GM12865 (cell line): Measurements from ENCODE around the gene KRT17.
"Not testable (repeated sequence)": the region's sequence is repeated elsewhere in the genome, so short reads cannot be mapped to it uniquely, and the experiment has no call there.

Source experiments
- DNase-seq: peaks from one replicate; pipeline ENCODE4 v3.0.0; 2010; ENCODE audit warnings: low read depth
- H3K4me3 ChIP-seq: 2 replicates; pipeline ENCODE4 v1.5.1; 2011; ENCODE audit warnings: mild to moderate bottlenecking, low read depth, low read length, control low read depth
- CTCF ChIP-seq: IDR thresholded peaks from 2 replicates; pipeline ENCODE4 v1.5.1; 2011; ENCODE audit warnings: low read length, control low read depth, low read depth, inconsistent platforms; ENCODE audit not compliant: insufficient read depth; ENCODE audit errors: missing control alignments

The KRT17 gene

GRCh38 chr17:41647940-41648410 is 23.6 kb upstream of the KRT17 start:
- peak; percentile 96 for TF ChIP-seq CTCF
- DNase-seq = peak; percentile 75
- H3K4me3 ChIP-seq = no peak overlapping the region

- no peak for DNase-seq
- no peak for TF ChIP-seq CTCF
- H3K4me3 ChIP-seq = no peak overlapping the region
Observed at GRCh38 chr17:41647038-41647813, 22.9 kb upstream of the KRT17 start.

- no peak for TF ChIP-seq CTCF
- no peak overlapping the region for H3K4me3 ChIP-seq
- no peak for DNase-seq
Observed at GRCh38 chr17:41642252-41643156, 18.1 kb upstream of the KRT17 start.

- not testable (repeated sequence) for DNase-seq, H3K4me3 ChIP-seq
Observed at GRCh38 chr17:41640596-41640995, 16.2 kb upstream of the KRT17 start.

GRCh38 chr17:41639492-41640473 is 15.4 kb upstream of the KRT17 start:
- no peak for DNase-seq
- no peak overlapping the region for H3K4me3 ChIP-seq
- TF ChIP-seq CTCF = no peak

GRCh38 chr17:41638941-41639340 is 14.6 kb upstream of the KRT17 start:
- no peak overlapping the region for H3K4me3 ChIP-seq
- no peak for TF ChIP-seq CTCF
- DNase-seq = no peak
